ENCODE measurements around the gene WIPF1.

Gene WIPF1

GRCh38 chr2:174597345-174598047, at the start of gene WIPF1:
WIPF1 (minus strand) TSS chr2:174597804; CDS start chr2:174585573, 12,231 bp downstream.
- peak; percentile 15 to 27 for DNase-seq

- no peak for DNase-seq
Measured at GRCh38 chr2:174645296-174645695, 47.7 kb upstream of the WIPF1 start.

GRCh38 chr2:174644406-174644805, 46.8 kb upstream of the WIPF1 start:
- no peak for DNase-seq

GRCh38 chr2:174643356-174643755, 45.8 kb upstream of the WIPF1 start:
- DNase-seq, result no peak

- no peak for DNase-seq
Measured at GRCh38 chr2:174641168-174641567, 43.6 kb upstream of the WIPF1 start.

GRCh38 chr2:174636987-174637386, 39.4 kb upstream of the WIPF1 start:
- DNase-seq, result no peak

- no peak for DNase-seq
Measured at GRCh38 chr2:174635776-174636404, 38.3 kb upstream of the WIPF1 start.

- no peak for DNase-seq
Measured at GRCh38 chr2:174635015-174635593, 37.5 kb upstream of the WIPF1 start.

- peak in 1 of 2 experiments; percentile 19 for DNase-seq
Measured at GRCh38 chr2:174634130-174635014, 36.8 kb upstream of the WIPF1 start.

- DNase-seq, result no peak
Measured at GRCh38 chr2:174633623-174633930, 36.0 kb upstream of the WIPF1 start.

- no peak for DNase-seq
Measured at GRCh38 chr2:174632841-174633622, 35.4 kb upstream of the WIPF1 start.

- DNase-seq, result no peak
Measured at GRCh38 chr2:174631009-174631981, 33.7 kb upstream of the WIPF1 start.

GRCh38 chr2:174630107-174630506, 32.5 kb upstream of the WIPF1 start:
- DNase-seq, result no peak

GRCh38 chr2:174629506-174629905, 31.9 kb upstream of the WIPF1 start:
- DNase-seq, result no peak

- no peak for DNase-seq
Measured at GRCh38 chr2:174628528-174629169, 31.0 kb upstream of the WIPF1 start.

- no peak for DNase-seq
Measured at GRCh38 chr2:174627216-174627615, 29.6 kb upstream of the WIPF1 start.

GRCh38 chr2:174624895-174625430, 27.4 kb upstream of the WIPF1 start:
- DNase-seq, result no peak

- no peak for DNase-seq
Measured at GRCh38 chr2:174623690-174624089, 26.1 kb upstream of the WIPF1 start.

- DNase-seq, result no peak
Measured at GRCh38 chr2:174623106-174623637, 25.6 kb upstream of the WIPF1 start.

GRCh38 chr2:174621323-174621722, 23.7 kb upstream of the WIPF1 start:
- no peak for DNase-seq
